ENCODE results near the gene SGCA.

The SGCA gene

GRCh38 chr17:50181591-50182560, 16.1 kb downstream of the SGCA start:
- DNase-seq (ENCODE audit: low read depth in 2 of 2): no peak

DNA sequence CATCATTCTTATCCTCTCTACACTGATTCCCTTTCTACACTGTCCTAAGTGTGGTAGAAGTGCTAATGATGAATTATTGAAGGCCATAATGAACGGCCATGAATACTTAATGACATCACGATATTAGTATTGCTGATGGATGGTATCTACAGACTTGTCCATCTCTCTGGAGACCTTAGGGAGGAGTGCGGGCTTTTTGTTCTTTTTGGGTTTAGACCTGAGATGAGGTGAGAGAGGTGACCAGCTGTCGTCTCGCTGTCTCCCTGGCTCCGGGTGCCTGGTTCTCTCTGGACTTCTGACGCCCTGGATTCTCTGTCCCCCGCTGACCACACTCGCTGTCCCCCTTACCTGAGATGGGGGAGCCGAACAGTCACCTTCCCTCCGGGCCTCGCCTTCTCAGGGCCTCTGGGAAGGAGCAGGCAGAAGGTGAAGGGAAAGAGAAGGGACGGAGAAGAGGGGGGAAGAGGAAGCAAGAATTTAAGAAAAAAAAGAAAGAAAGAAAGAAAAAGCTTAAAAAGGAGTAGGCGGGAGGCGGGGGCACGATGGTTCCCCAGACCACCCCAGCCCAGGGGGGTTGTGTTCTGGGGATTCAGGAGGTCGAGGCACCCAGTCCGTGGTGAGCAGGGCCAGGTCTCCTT, 17.1 kb downstream of the SGCA start:
- DNase-seq (ENCODE audit: low read depth in 2 of 2): no peak

DNA sequence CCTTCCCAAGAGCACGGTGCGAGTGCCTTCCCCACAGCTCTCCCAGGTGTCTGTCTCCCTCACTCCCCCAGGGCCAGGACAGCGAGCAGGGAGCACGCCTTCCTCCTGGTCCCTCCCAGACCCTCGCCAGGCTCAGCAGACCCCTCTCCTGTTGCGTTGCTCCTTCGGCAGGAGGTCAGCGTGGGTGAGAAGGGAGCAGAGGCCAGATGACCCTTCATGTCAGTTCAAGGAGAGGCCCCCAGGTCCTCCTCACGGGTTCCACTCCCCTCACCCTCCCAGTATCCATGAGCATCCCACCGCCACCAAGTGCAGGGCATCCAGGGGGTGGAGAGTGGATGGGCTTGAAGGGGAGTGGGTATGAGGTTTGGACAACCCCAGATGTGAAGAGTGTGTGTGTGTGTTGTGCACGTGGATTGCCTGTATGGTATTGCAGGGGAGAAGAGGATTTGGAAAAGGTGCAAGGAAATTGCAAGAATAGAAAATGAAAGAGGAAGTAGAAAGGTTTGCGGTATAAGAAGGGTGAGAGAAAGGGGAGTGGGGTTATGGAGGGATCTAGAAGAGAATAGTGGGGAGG, 17.7 kb downstream of the SGCA start:
- DNase-seq (ENCODE audit: low read depth in 2 of 2): no peak

- no peak for DNase-seq (ENCODE audit: low read depth in 2 of 2)
These were observed 18.3 kb downstream of the SGCA start for GRCh38 chr17:50184064-50184463.

DNA sequence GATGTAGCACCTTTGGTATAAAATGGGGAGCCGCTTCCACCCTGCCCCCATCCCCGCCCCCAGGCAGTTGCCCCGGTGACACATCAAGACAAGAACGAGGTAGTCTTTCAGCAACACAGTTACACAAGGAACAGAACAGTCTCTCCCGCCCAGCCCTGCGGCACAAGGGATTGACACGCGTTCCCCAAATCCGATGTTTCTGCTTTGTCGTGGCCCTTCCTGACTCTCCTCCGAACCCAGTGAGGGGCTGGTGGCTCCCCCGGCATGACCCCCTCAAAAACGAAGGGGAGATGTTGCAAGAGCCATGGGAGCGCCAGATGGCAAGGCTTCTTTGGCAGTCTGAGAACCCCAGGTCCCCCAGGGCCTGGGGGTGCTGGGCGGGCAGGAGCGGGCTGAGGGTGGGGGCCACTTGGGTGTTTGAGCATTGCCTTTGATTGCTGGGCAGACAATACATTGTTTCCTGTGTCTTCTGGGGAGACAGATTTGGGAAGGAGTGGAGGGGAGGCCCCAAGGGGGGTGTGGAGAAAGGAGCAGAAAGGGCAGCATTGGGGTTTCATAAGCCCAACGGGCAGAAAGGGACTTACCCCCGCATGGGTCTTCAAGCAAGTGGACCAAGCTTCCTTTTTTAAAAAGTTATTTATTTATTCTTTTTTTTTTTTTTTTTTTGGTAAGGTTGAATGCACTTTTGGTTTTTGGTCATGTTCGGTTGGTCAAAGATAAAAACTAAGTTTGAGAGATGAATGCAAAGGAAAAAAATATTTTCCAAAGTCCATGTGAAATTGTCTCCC, 19.0 kb downstream of the SGCA start:
- DNase-seq (ENCODE audit: low read depth in 2 of 2): no peak

- DNase-seq (ENCODE audit: low read depth in 2 of 2): no peak
These were observed 20.0 kb downstream of the SGCA start for GRCh38 chr17:50185631-50186471.

DNA sequence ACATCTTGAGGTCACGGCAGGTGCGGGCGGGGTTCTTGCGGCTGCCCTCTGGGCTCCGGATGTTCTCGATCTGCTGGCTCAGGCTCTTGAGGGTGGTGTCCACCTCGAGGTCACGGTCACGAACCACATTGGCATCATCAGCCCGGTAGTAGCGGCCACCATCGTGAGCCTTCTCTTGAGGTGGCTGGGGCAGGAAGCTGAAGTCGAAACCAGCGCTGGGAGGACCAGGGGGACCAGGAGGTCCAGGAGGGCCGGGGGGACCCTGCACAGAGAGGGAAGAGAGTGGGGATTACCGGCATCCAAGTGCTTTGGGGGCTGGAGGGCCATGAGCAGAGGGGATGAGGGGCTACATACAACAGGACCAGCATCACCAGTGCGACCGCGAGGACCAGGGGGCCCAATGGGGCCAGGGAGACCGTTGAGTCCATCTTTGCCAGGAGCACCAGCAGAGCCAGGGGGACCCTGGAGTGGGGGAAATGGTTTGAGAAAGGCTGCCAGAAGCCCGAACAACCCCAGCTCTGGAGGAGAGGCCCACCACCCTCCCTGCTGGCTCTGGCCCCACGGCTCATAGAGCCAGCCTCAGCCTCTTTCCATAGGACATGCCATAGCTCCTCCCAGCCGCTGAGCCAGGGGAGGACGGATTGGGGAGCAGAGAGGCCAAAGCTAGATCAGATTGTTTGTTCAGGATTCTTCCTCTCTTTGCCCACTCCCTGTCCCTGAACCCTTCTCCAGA, 21.0 kb downstream of the SGCA start:
- no peak for DNase-seq (ENCODE audit: low read depth in 2 of 2)

DNA sequence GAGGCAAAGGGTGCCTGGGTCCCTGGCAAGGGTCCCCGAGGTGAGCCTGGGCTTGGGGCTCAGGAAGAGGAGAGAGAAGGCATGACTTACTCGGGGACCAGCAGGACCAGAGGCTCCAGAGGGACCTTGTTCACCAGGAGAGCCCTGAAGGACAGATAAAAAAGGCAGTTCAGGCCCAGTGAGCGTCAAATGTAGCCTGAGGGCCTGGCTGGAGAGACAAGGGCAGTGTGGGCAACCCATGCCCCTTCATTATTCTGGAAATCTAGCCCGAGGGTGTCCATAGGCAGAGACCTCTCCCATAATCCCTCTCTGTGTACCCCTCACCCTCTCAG, 21.6 kb downstream of the SGCA start:
- DNase-seq (ENCODE audit: low read depth in 2 of 2): no peak

GRCh38 chr17:50187751-50188530, 22.1 kb downstream of the SGCA start:
- DNase-seq (ENCODE audit: low read depth in 2 of 2): no peak

DNA sequence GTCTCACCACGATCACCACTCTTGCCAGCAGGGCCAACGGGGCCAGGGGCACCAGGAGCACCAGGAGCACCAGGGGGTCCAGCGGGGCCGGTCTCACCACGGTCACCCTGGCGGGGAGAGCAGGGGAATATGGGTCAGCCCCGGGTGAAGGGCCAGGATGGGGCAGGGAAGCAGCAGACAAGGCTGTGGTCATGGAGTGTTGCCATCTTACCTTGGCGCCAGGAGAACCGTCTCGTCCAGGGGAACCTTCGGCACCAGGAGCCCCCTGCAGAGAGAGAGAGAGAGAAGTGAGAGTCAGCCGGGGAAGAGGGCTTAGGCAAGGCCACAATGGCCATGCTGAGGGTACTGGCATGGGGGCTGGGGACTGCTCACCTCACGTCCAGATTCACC, 22.7 kb downstream of the SGCA start:
- no peak for DNase-seq (ENCODE audit: low read depth in 2 of 2)

DNA sequence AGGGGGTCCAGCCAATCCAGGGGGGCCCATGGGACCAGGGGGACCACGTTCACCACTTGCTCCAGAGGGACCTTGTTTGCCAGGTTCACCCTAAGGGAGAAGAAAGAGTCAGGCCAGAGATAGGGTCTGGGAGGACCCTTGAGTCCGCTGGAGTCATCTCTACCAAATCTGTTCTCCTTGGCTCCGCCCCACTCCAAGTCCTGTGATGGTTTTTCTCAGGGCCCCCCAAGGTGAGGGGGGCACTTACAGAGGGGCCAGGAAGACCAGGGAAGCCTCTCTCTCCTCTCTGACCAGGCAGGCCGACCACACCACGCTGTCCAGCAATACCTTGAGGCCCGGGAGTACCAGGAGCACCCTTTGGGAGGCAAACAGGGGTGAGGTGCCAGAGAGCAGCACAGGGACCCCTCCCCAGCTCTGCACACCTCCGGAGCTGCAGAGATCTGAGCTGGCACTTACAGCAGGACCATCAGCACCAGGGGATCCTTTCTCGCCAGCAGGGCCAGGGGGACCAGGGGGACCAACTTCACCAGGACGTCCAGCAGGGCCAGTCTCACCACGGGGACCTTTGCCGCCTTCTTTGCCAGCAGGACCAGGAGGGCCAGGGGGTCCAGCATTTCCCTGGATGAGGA, 23.2 kb downstream of the SGCA start:
- no peak for DNase-seq (ENCODE audit: low read depth in 2 of 2)

DNA sequence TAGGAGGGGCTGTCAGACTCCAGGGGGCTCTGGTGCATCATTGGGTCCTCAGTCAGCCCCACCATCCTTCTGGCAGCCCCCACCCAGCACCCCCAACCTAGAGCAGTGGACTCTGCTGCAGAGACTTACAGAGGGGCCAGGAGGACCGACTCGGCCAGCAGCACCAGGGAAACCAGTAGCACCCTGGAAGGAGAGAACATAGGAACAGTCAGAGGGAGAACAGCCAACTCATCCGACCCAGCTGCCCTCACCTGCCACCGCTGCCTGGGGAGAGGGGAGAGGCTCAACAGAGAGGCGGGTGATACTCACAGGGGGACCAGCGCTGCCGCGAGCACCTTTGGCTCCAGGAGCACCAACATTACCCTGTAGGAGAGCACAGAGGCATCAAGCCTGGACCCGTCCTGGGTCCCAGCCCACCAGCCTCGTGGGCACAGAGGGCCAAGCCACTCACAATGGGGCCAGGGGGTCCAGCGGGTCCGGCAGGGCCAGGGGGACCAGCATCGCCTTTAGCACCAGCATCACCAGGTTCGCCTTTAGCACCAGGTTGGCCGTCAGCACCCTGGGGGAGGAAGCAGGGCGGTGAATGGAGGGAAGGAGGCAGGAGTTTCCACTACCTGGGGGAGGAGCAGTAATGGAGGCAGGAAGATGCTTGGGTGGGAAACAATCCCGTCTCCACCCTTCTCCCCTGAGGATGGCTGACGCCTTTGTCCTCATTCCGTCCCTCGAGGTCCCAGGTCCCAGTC, 23.9 kb downstream of the SGCA start:
- no peak for DNase-seq (ENCODE audit: low read depth in 2 of 2)

DNA sequence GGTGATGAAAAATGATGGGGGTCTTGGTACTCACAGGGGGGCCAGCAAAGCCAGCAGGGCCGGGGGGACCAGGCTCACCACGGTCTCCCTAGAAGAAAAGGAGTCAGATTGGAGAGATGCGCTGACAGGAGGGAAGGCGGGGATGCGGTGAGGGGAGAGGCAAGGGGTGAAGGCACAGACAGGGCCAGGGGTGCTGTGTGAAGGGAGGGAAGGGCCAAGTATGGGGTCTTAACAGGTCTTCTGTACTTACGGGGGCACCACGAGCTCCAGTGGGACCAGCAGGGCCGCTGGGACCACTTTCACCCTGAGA, 24.4 kb downstream of the SGCA start:
- no peak for DNase-seq (ENCODE audit: low read depth in 2 of 2)

GRCh38 chr17:50190603-50191358, 25.0 kb downstream of the SGCA start:
- no peak for DNase-seq (ENCODE audit: low read depth in 2 of 2)

DNA sequence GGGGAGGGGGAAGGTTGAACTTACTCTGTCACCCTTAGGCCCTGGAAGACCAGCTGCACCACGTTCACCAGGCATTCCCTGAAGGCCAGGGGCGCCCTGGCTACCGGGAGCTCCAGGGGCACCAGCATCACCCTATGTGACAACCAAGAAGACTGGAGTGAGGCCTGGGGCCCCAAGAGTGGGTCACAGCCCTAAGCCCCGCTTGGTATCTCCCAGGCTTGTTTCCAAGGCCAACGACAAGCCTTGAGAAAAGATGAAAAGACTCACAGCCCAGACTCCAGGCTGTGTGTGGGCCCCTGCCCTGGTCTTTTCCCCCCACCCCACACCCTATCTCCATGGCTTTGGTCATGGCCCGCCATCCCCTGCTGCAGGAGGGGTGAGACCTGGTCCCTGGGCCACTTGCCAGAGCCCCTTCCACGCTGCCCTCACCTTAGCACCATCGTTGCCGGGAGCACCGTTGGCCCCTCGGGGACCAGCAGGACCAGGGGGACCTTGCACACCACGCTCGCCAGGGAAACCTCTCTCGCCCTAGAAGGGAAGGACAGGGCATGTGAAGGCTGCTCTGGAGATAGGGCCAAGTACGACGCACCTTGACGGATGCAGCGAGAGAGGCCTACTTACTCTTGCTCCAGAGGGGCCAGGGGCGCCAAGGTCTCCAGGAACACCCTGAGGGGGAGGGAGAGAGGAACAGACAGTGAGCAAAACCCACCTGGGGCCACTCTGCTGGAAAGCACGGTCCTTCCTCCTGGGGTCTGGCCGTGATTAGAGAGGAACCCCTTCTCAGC, 25.7 kb downstream of the SGCA start:
- DNase-seq (ENCODE audit: low read depth in 2 of 2): no peak

DNA sequence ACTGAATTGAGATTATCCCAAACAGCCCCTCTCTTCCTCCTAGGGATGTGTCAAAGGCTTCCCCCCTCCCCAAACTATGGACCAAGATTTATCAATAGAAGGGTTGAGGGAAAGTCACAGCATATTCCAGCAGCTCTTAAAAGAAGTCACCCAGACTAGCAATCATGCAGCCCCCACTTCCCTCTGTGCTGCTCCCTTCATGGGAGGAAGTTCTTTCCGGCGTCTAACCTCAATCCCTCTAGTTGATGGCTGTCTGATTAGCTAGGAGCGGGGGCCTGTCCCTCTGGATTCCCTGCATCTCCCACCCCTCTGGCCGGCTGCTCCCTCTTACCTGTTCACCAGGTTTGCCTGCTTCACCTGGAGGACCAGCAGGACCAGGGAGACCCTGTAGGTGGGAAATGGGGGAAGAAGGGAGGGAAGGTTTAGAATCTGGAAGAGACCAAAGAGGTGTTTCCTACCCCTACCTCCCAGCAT, 26.4 kb downstream of the SGCA start:
- DNase-seq (ENCODE audit: low read depth in 2 of 2): no peak
